ENCODE results near the gene MTCL1. TPM values are rescaled to one million over a fixed set of nuclear protein-coding genes. Genes with fewer than 3 reads are reported as not detected.
A peak's percentile ranks its signal among the peaks of the same experiment; 100 is the strongest.

MTCL1 gene
- total and polyA plus RNA-seq, 10 of the 15 experiments (the other 5 are each of a cell fraction or from before 2014, with no cell fraction given): 0.03 to 0.36 (median 0.13) TPM; not detected in 4

DNA sequence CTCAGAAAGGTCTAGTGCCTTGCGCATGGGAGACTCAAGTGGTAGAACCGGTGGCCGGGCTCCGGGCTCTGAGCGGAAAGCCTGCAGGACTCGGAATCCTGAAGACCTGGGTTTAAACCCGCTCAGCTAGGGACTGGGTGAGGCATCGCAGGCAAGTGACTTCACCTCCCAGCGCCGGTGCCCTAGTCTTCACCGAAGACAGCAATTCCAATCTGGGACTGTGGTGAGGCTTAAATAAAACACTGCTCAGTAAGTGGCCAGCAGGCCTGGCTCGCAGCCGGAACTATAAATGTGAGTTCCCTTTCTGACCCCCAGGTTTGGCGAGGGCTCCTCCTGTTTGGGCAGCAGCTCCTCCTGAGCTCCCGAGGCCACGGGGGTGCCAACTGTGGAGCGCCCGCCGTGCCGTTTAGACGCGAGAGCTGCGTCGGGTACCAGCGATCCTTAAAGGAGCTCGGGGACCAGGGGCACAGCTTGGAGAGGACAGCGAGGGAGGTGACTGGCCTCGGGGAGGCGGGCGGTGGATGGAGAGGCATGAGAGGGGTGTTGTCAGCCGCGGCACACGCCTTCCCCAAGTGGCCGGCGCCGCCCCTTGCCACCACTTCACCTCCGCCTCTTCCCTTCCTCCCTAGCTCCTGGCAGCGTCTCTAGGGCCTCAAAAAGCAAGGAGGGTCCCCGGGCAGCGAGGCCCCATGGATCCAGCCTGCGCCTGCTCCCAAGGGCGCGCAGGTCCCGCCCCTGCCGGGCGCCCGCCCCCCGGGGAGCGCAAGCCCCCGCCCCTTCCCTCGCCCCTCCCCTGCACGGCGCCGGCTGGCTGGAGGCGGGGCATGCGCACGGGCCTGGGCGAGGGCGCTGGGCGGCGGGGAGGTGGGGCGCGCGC lies 757 bp upstream of the MTCL1 start (continued):
- TF ChIP-seq BHLHE40 (IDR thresholded peaks at IDR 0.05; ENCODE audit: borderline replicate concordance in 1 of 2, low read depth in 2 of 2, low read length in 1 of 2) (peak; percentile 48 to 72; a peak in 2 of 4 replicates), MLLT1 (IDR thresholded peaks at IDR 0.05) (no peak)

DNA sequence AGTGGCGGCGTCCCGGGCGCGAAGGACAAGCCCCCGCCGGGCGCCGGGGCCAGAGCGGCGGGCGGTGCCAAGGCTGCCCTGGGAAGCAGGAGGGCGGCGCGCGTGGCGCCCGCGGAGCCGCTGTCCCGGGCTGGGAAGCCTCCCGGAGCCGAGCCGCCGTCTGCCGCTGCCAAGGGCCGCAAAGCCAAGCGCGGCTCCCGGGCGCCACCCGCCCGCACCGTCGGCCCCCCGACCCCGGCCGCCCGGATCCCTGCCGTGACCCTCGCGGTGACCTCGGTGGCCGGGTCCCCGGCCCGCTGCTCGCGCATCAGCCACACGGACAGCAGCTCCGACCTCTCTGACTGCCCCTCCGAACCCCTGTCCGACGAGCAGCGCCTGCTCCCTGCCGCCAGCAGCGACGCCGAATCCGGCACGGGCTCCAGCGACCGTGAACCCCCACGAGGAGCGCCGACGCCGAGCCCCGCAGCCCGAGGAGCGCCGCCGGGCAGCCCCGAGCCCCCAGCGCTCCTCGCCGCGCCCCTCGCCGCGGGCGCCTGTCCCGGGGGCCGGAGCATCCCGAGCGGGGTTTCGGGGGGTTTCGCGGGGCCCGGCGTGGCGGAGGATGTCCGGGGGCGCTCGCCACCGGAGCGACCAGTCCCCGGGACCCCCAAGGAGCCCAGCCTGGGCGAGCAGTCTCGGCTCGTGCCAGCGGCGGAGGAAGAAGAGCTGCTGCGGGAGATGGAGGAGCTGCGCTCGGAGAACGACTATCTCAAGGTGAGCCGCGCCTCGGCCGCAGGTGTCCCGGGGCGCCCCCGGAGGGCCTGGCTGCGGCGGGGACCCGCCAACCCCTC lies 820 bp downstream of the MTCL1 start:
- CTCF ChIA-PET: interaction anchor here (2.6 kb wide), 1 partner anchor 10 kb away, joined by 12 read pairs; no protein-coding TSS in a partner anchor
- Histone ChIP-seq H3K4me2 (ENCODE audit: control insufficient read depth, insufficient read depth) (peak overlapping the region; percentile 71; the same call in 1 of the 2 replicates), H3K9me3 (replicated peaks; ENCODE audit: control insufficient read depth, insufficient read depth, low read length) (no peaks in the 10 kb centered on the region), H3K79me2 (ENCODE audit: control insufficient read depth, insufficient read depth, low read length) (no peaks in the 10 kb centered on the region), H3K36me3 (ENCODE audit: control insufficient read depth in 2 of 2, insufficient read depth in 2 of 2, low read length in 1 of 2) (no peaks in the 10 kb centered on the region), H3K27me3 (replicated peaks in 1 of 2; ENCODE audit: control insufficient read depth in 2 of 2, insufficient read depth in 2 of 2, low read length in 1 of 2) (peaks cover 19 to 37% of the 10 kb centered on the region in 2 experiments), H2AFZ (ENCODE audit: control insufficient read depth, low read depth, low read length) (0 out of 2 replicates have a peak overlapping the region, but pooled peaks have one; percentile 12), H4K20me1 (ENCODE audit: control insufficient read depth, insufficient read depth) (no peaks in the 10 kb centered on the region), H3K4me3 (peak overlapping the region; percentile 11; the same call in 1 of the 2 replicates), H3K27ac (ENCODE audit: control insufficient read depth, insufficient read depth) (no peak overlapping the region), H3K4me1 (ENCODE audit: control insufficient read depth, insufficient read depth, low read length) (peaks cover 7% of the 10 kb centered on the region), H3K9ac (ENCODE audit: control insufficient read depth, insufficient read depth, low read length) (no peak overlapping the region)
- no TSS peak for BruUV-seq (replicated peaks)
- WGBS (ENCODE audit: insufficient coverage, insufficient replicate concordance, low lambda C conversion rate, missing lambda C conversion rate): 1% methylated on average over 78 of the region's 116 CpGs
- DNase-seq (ENCODE audit: low read depth, low spot score): no peak
- TF ChIP-seq, protein P1, sequence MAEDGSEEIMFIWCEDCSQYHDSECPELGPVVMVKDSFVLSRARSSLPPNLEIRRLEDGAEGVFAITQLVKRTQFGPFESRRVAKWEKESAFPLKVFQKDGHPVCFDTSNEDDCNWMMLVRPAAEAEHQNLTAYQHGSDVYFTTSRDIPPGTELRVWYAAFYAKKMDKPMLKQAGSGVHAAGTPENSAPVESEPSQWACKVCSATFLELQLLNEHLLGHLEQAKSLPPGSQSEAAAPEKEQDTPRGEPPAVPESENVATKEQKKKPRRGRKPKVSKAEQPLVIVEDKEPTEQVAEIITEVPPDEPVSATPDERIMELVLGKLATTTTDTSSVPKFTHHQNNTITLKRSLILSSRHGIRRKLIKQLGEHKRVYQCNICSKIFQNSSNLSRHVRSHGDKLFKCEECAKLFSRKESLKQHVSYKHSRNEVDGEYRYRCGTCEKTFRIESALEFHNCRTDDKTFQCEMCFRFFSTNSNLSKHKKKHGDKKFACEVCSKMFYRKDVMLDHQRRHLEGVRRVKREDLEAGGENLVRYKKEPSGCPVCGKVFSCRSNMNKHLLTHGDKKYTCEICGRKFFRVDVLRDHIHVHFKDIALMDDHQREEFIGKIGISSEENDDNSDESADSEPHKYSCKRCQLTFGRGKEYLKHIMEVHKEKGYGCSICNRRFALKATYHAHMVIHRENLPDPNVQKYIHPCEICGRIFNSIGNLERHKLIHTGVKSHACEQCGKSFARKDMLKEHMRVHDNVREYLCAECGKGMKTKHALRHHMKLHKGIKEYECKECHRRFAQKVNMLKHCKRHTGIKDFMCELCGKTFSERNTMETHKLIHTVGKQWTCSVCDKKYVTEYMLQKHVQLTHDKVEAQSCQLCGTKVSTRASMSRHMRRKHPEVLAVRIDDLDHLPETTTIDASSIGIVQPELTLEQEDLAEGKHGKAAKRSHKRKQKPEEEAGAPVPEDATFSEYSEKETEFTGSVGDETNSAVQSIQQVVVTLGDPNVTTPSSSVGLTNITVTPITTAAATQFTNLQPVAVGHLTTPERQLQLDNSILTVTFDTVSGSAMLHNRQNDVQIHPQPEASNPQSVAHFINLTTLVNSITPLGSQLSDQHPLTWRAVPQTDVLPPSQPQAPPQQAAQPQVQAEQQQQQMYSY (CRISPR knock-in tag; IDR thresholded peaks at IDR 0.05): no peak
- TF ChIP-seq EZH2 (IDR thresholded peaks at IDR 0.05; ENCODE audit: borderline replicate concordance, control insufficient read depth, low read depth, low read length): 0 out of 2 replicates have a peak, but pooled peaks have one; percentile 27
- TF ChIP-seq POU2F2 (IDR thresholded peaks at IDR 0.05; ENCODE audit: borderline replicate concordance, low read depth, low read length): no peak
- TF ChIP-seq SUZ12 (IDR thresholded peaks at IDR 0.05; ENCODE audit: unreplicated experiment): peak; percentile 96
- SMC1A ChIA-PET (ENCODE audit: uncharacterized antibody, unreplicated experiment): no interaction called here
- in situ Hi-C loops (cut with MboI) (loop anchor here (10.0 kb wide), 1 partner anchor 439 kb away; no protein-coding TSS in a partner anchor), intact Hi-C loops (cut with micrococcal nuclease; ENCODE audit: unreplicated experiment) (no loop called here)
- no peak for ATAC-seq
- POLR2A ChIA-PET: no interaction called here
- RAD21 ChIA-PET (ENCODE audit: unreplicated experiment): no interaction called here
- FAIRE-seq: no peak

Measured in GM12878 (cell line).